ENCODE results near the gene RASL10B.

Gene RASL10B

GRCh38 chr17:35773679-35774425 lies 42.4 kb downstream of the RASL10B start:
- TF ChIP-seq CTCF (IDR thresholded peaks at IDR 0.05; ENCODE audit: borderline replicate concordance, control extremely low read depth, extremely low read depth, insufficient read depth, missing control alignments): no peak
- no peak for DNase-seq (ENCODE audit: low spot score)
- in situ Hi-C loops (cut with MboI; ENCODE audit: low sequenced_read_pairs, unreplicated experiment): no loop called here

GRCh38 chr17:35774499-35774898 lies 43.1 kb downstream of the RASL10B start:
- TF ChIP-seq CTCF (IDR thresholded peaks at IDR 0.05; ENCODE audit: borderline replicate concordance, control extremely low read depth, extremely low read depth, insufficient read depth, missing control alignments): no peak
- no peak for DNase-seq (ENCODE audit: low spot score)
- in situ Hi-C loops (cut with MboI; ENCODE audit: low sequenced_read_pairs, unreplicated experiment): no loop called here

GRCh38 chr17:35775039-35775438 lies 43.6 kb downstream of the RASL10B start:
- no peak for DNase-seq (ENCODE audit: low spot score)
- TF ChIP-seq CTCF (IDR thresholded peaks at IDR 0.05; ENCODE audit: borderline replicate concordance, control extremely low read depth, extremely low read depth, insufficient read depth, missing control alignments): no peak
- in situ Hi-C loops (cut with MboI; ENCODE audit: low sequenced_read_pairs, unreplicated experiment): no loop called here

- TF ChIP-seq CTCF (IDR thresholded peaks at IDR 0.05; ENCODE audit: borderline replicate concordance, control extremely low read depth, extremely low read depth, insufficient read depth, missing control alignments): no peak
- DNase-seq (ENCODE audit: low spot score): no peak
- in situ Hi-C loops (cut with MboI; ENCODE audit: low sequenced_read_pairs, unreplicated experiment): no loop called here
Measured at GRCh38 chr17:35775583-35775982, 44.1 kb downstream of the RASL10B start.

- no peak for TF ChIP-seq CTCF (IDR thresholded peaks at IDR 0.05; ENCODE audit: borderline replicate concordance, control extremely low read depth, extremely low read depth, insufficient read depth, missing control alignments)
- no peak for DNase-seq (ENCODE audit: low spot score)
- in situ Hi-C loops (cut with MboI; ENCODE audit: low sequenced_read_pairs, unreplicated experiment): no loop called here
Measured at GRCh38 chr17:35778641-35779196, 47.3 kb downstream of the RASL10B start.

GRCh38 chr17:35780950-35781349 lies 49.5 kb downstream of the RASL10B start:
- in situ Hi-C loops (cut with MboI; ENCODE audit: low sequenced_read_pairs, unreplicated experiment): no loop called here
- no peak for TF ChIP-seq CTCF (IDR thresholded peaks at IDR 0.05; ENCODE audit: borderline replicate concordance, control extremely low read depth, extremely low read depth, insufficient read depth, missing control alignments)

More at GRCh38 chr17:35780950-35781349, 49.5 kb downstream of the RASL10B start:
- DNase-seq (ENCODE audit: low spot score): no peak
